ENCODE data around the gene MBD1. TPM values are rescaled to one million over a fixed set of nuclear protein-coding genes. Genes with fewer than 3 reads are reported as not detected.

Gene MBD1
- total RNA-seq, 1 donor from 2014 or later: 72.2 TPM

- Histone ChIP-seq H3K27me3 (ENCODE audit: control insufficient read depth, insufficient read depth, low read length) (no peaks in the 10 kb centered on the region), H3K36me3 (ENCODE audit: control insufficient read depth, insufficient read depth, low read length) (no peaks in the 10 kb centered on the region), H3K4me3 (ENCODE audit: low read depth, low read length) (peak overlapping the region; percentile 36)
- TF ChIP-seq CTCF (IDR thresholded peaks at IDR 0.05; ENCODE audit: insufficient read depth, low read length, poor library complexity, severe bottlenecking): no peak
- peak; percentile 84 for DNase-seq (ENCODE audit: low read depth)
Measured at GRCh38 chr18:50307738-50308470, 26.6 kb upstream of the MBD1 start.

DNA sequence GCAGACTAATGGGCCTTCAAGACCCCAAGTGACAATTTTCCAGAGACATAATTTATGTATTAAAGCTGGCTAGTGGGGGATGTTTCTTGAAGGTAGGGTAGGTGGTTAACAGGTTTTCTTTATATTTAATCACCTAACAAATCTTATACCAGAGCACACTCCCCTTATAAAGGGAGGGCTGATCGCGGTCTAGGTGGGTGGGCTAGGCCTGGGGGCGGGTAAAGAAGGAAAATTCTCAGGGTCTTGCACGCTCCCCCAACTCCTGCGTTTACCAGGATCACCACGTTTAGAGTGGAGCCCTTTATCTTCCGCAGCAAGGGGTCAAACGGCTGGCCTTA, 26.0 kb upstream of the MBD1 start:
- no peak for TF ChIP-seq CTCF (IDR thresholded peaks at IDR 0.05; ENCODE audit: insufficient read depth, low read length, poor library complexity, severe bottlenecking)

GRCh38 chr18:50306944-50307343, 25.6 kb upstream of the MBD1 start:
- H3K4me3 ChIP-seq (ENCODE audit: low read depth, low read length): no peak overlapping the region
- H3K27me3 ChIP-seq (ENCODE audit: control insufficient read depth, insufficient read depth, low read length): peaks cover 2% of the 10 kb centered on the region
- no peak for DNase-seq (ENCODE audit: low read depth)

More for the DNA sequence above, 26.0 kb upstream of the MBD1 start:
- DNase-seq (ENCODE audit: low read depth): no peak
- Histone ChIP-seq H3K4me3 (ENCODE audit: low read depth, low read length) (peak overlapping the region; percentile 36), H3K36me3 (ENCODE audit: control insufficient read depth, insufficient read depth, low read length) (no peaks in the 10 kb centered on the region), H3K27me3 (ENCODE audit: control insufficient read depth, insufficient read depth, low read length) (peaks cover 2% of the 10 kb centered on the region)

DNA sequence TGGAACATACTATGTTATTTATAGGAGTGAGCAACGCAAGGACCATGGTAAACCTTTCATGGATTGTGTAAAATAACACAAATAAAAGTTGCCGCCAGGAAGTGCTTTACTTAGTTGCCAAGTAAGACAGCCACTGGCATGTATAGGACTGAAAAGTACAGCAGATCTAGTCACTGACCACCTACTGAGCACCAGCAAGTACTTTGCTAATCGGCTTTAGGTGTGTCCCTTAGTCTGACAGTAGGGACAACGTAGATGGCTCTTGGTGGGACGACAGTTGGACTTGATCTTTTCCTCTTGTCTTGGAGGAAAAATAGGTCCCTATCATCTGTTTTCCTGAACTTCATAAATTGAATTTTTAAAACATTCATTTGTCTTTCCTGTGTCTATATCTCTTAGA, 19.8 kb upstream of the MBD1 start:
- H3K27me3 ChIP-seq (ENCODE audit: control insufficient read depth, insufficient read depth, low read length): peaks cover 2% of the 10 kb centered on the region
- no peaks in the 10 kb centered on the region for H3K36me3 ChIP-seq (ENCODE audit: control insufficient read depth, insufficient read depth, low read length)
- TF ChIP-seq CTCF (IDR thresholded peaks at IDR 0.05; ENCODE audit: insufficient read depth, low read length, poor library complexity, severe bottlenecking): no peak
- DNase-seq (ENCODE audit: low read depth): no peak
- no peak overlapping the region for H3K4me3 ChIP-seq (ENCODE audit: low read depth, low read length)

More at GRCh38 chr18:50306944-50307343, 25.6 kb upstream of the MBD1 start:
- no peaks in the 10 kb centered on the region for H3K36me3 ChIP-seq (ENCODE audit: control insufficient read depth, insufficient read depth, low read length)
- TF ChIP-seq CTCF (IDR thresholded peaks at IDR 0.05; ENCODE audit: insufficient read depth, low read length, poor library complexity, severe bottlenecking): no peak

GRCh38 chr18:50299626-50300388, 18.5 kb upstream of the MBD1 start:
- no peak overlapping the region for H3K4me3 ChIP-seq (ENCODE audit: low read depth, low read length)
- TF ChIP-seq CTCF (IDR thresholded peaks at IDR 0.05; ENCODE audit: insufficient read depth, low read length, poor library complexity, severe bottlenecking): no peak
- DNase-seq (ENCODE audit: low read depth): no peak
- H3K27me3 ChIP-seq (ENCODE audit: control insufficient read depth, insufficient read depth, low read length): peaks cover 2% of the 10 kb centered on the region
- H3K36me3 ChIP-seq (ENCODE audit: control insufficient read depth, insufficient read depth, low read length): no peaks in the 10 kb centered on the region
